ACC112 (cell line): Measurements from ENCODE around the gene PLAAT3.
"Not testable (repeated sequence)": the region's sequence is repeated elsewhere in the genome, so short reads cannot be mapped to it uniquely, and the experiment has no call there.

Experiments used
- H2AFZ ChIP-seq: fragments of 200-600 bp; sonication (generic); one replicate; pipeline ENCODE4 v1.6.0; 2017; ENCODE audit warnings: antibody characterized with exemption, low read length; ENCODE audit not compliant: unreplicated experiment
- H3K27ac ChIP-seq: fragments of 200-600 bp; sonication (generic); 2 replicates; pipeline ENCODE4 v1.5.1; 2014; ENCODE audit warnings: low read depth, mild to moderate bottlenecking, antibody characterized with exemption, low read length, moderate library complexity
- H3K27me3 ChIP-seq: fragments of 200-600 bp; sonication (generic); 2 replicates; pipeline ENCODE4 v1.6.1; 2014; ENCODE audit warnings: mild to moderate bottlenecking, antibody characterized with exemption, low read length, moderate library complexity, mixed read lengths; ENCODE audit not compliant: insufficient read depth
- H3K36me3 ChIP-seq: fragments of 200-600 bp; sonication (generic); 2 replicates; pipeline ENCODE4 v1.6.1; 2016; ENCODE audit warnings: mild to moderate bottlenecking, antibody characterized with exemption, low read length, moderate library complexity, mixed read lengths; ENCODE audit not compliant: insufficient read depth
- H3K4me1 ChIP-seq: fragments of 200-600 bp; sonication (generic); one replicate; pipeline ENCODE4 v1.6.1; 2016; ENCODE audit warnings: low read length, mixed read lengths; ENCODE audit not compliant: insufficient read depth, unreplicated experiment, control insufficient read depth
- H3K4me3 ChIP-seq: fragments of 200-600 bp; sonication (generic); 2 replicates; pipeline ENCODE4 v1.5.1; 2014; ENCODE audit warnings: mild to moderate bottlenecking, low read depth, low read length
- H3K79me2 ChIP-seq: fragments of 200-600 bp; sonication (generic); one replicate; pipeline ENCODE4 v1.6.0; 2016; ENCODE audit warnings: low read length; ENCODE audit not compliant: control insufficient read depth, unreplicated experiment, insufficient read depth

Gene PLAAT3

DNA sequence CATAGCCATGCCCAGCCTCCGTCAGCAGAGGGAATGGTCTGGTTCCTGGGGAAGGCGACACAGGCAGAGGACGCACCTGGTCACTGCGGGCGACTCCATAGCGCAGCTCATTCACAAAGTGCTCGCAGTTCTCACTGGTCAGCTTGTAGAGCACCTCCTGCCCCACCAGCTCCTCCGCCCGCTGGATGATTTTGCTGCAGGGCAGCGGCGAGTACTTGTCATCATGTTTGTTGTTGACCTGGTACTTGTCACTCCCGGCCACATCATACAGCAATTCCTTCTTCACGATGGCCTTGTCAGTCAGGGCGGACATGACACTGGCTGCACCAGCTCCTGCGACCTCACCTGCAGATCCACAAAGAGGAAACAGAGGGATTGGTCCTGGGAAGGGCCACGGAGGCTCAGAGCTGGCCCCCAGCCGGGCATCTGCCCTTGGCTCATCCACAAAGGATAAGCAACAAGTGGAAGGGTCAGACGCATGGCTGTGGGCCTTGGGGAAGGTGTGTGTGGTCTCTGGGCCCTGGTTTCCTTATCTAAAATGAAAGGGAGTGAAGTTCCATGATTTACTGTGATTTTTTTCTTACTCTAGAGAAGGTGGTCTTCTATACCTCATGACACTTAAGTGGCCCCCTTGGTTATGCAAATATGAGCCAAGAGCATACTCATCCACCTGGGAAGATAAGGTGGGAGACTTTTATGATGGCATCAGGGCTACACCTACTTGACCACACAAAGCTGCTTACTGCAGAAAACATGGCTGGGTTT, 24.0 kb downstream of the PLAAT3 start:
- Histone ChIP-seq H3K4me3 (no peak overlapping the region), H3K36me3 (peaks cover 7% of the 10 kb centered on the region; the same call in 1 of the 2 replicates), H3K27ac (no peak overlapping the region), H3K4me1 (no peaks in the 10 kb centered on the region), H3K79me2 (no peaks in the 10 kb centered on the region), H3K27me3 (no peaks in the 10 kb centered on the region), H2AFZ (no peak overlapping the region)

DNA sequence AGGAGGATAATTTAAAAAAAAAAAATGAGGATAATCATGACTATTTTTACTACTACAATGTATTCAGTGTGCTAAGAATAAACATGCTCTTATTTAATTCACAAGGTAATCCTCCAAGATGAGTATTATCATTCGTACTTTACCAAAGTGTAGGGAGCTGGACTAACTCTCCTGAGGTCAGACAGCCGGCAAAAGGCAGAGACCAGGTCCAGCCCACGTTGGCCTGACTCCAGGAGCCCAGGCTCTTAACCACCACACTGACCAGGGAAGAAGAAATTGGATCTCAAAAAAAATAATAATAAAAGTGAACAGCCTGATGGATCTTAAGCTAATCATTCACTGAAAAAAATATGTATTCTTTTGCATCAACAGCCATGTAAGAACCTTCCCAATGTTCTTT, 25.2 kb downstream of the PLAAT3 start:
- no peak overlapping the region for H3K4me3 ChIP-seq
- H3K4me1 ChIP-seq: no peaks in the 10 kb centered on the region
- no peak overlapping the region for H2AFZ ChIP-seq
- H3K36me3 ChIP-seq: peaks cover 8% of the 10 kb centered on the region; the same call in 1 of the 2 replicates
- no peak overlapping the region for H3K27ac ChIP-seq
- no peaks in the 10 kb centered on the region for H3K27me3 ChIP-seq
- no peaks in the 10 kb centered on the region for H3K79me2 ChIP-seq

DNA sequence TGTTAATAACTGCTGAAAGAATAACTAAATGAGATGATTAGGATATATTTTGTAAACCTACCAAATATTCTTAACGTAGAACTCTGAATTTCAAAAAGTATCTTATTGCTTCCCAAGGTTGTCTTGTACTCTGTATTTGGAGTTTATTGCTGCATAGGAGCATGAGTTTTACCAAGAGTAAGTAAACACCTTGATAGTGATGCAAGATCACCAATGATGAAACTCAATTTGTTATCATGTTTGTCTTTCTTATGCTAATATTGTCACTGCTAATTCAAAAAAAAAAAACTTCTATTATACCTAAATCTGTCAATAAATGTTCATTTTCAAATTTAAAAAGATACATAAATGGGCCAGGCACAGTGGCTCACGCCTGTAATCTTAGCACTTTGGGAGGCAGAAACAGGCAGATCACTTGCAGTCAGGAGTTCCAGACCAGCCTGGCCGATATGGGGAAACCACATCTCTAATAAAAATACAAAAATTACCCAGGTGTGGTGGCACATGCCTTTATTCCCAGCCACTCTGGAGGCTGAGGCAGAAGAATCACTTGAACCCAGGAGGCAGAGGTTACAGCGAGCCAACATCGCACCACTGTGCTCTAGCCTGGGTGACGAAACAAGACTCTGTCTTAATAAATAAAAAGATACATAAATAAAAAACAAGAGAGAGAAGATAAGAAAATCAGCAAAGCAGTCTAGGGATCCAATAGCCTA, 27.6 kb downstream of the PLAAT3 start:
- Histone ChIP-seq H3K79me2 (no peaks in the 10 kb centered on the region), H3K36me3 (peaks cover 13% of the 10 kb centered on the region; the same call in 1 of the 2 replicates), H3K4me1 (no peaks in the 10 kb centered on the region), H2AFZ (no peak overlapping the region), H3K27ac (no peak overlapping the region), H3K27me3 (no peaks in the 10 kb centered on the region), H3K4me3 (no peak overlapping the region)

DNA sequence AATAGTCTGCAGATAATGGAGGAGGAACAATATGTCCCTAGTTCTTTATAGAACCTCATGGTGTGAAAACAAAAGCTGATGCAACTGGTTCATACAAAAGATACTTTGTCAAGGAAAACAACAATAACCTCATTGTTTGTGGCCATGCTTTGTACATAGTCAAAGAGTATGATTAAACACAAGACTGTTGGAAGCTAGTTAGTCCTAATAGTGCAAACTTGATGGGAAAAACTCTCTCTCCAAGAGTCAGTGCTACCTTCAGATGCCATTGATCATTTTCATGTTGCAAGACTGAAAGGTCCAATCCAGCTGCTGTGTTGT, 30.9 kb downstream of the PLAAT3 start:
- no peak overlapping the region for H3K4me3 ChIP-seq
- H3K36me3 ChIP-seq: peaks cover 19% of the 10 kb centered on the region
- no peaks in the 10 kb centered on the region for H3K4me1 ChIP-seq
- H3K27ac ChIP-seq: no peak overlapping the region
- no peaks in the 10 kb centered on the region for H3K79me2 ChIP-seq
- no peak overlapping the region for H2AFZ ChIP-seq
- no peaks in the 10 kb centered on the region for H3K27me3 ChIP-seq

DNA sequence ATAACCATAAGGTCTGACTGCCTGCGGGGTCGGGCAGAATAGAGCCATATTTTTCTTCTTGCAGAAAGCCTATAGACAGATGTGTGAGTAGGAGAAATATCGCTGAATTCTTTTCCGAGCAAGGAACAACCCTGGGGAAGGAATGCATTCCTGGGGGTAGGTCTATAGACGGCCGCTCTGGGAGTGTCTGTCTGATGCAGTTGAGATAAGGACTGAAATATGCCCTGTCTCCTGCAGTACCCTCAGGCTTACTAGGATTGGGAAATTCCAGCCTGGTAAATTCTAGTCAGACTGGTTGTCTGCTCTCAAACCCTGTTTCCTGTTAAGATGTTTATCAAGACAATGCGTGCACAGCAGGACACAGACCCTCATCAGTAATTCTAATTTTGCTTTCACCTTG, 33.0 kb downstream of the PLAAT3 start:
- not testable (repeated sequence) for H3K27me3 ChIP-seq, H2AFZ ChIP-seq, H3K4me3 ChIP-seq, H3K79me2 ChIP-seq, H3K4me1 ChIP-seq, H3K27ac ChIP-seq
- H3K36me3 ChIP-seq: peaks cover 19% of the 10 kb centered on the region

DNA sequence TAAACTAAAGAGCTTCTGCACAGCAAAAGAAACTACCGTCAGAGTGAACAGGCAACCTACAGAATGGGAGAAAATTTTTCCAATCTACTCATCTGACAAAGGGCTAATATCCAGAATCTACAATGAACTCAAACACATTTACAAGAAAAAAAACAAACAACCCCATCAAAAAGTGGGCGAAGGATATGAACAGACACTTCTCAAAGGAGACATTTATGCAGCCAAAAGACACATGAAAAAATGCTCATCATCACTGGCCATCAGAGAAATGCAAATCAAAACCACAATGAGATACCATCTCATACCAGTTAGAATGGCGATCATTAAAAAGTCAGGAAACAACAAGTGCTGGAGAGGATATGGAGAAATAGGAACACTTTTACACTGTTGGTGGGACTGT, 35.4 kb downstream of the PLAAT3 start:
- peaks cover 14% of the 10 kb centered on the region for H3K36me3 ChIP-seq
- not testable (repeated sequence) for H3K27me3 ChIP-seq, H3K27ac ChIP-seq, H3K79me2 ChIP-seq, H3K4me3 ChIP-seq, H2AFZ ChIP-seq
- H3K4me1 ChIP-seq: peaks cover 16% of the 10 kb centered on the region

DNA sequence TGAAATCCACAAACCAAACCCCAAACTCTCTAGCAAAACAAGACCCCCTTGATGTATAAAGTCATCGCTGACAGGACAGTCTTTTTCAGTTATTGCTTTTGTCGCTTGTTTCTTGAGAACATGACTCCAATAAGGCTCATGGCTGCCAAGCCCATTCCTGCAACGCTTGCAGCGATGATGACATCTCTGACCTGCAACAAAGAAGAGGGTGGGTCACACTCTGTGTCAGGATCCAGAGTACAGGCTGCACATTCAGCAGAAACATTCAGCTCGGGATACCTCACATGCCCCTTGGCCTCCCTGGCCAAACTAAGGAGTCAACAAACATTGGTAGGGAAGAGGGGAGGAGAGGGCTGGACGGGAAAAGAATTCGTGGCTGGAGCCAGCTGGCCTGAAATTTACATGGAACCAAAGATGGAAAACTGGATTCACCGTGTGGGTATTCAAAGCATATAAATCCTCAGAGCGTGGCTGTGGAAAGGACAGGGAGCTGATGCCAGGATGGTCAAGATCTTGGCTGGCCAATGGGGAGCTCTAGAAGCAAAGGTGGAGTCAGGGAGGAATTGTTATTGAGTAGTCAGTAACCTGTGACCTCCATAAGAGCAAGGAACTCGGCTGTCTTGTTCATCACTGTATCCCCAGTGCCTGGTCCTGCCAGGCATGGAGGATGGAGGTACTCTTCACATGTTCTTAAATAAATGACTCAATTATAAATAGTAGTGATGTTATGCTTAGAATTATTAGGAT, 39.2 kb downstream of the PLAAT3 start:
- Histone ChIP-seq H2AFZ (peak overlapping the region; percentile 73), H3K4me1 (peaks cover 19% of the 10 kb centered on the region), H3K79me2 (no peaks in the 10 kb centered on the region), H3K4me3 (peak overlapping the region; percentile 59), H3K36me3 (peaks cover 3% of the 10 kb centered on the region), H3K27me3 (no peaks in the 10 kb centered on the region), H3K27ac (peak overlapping the region; percentile 51)

DNA sequence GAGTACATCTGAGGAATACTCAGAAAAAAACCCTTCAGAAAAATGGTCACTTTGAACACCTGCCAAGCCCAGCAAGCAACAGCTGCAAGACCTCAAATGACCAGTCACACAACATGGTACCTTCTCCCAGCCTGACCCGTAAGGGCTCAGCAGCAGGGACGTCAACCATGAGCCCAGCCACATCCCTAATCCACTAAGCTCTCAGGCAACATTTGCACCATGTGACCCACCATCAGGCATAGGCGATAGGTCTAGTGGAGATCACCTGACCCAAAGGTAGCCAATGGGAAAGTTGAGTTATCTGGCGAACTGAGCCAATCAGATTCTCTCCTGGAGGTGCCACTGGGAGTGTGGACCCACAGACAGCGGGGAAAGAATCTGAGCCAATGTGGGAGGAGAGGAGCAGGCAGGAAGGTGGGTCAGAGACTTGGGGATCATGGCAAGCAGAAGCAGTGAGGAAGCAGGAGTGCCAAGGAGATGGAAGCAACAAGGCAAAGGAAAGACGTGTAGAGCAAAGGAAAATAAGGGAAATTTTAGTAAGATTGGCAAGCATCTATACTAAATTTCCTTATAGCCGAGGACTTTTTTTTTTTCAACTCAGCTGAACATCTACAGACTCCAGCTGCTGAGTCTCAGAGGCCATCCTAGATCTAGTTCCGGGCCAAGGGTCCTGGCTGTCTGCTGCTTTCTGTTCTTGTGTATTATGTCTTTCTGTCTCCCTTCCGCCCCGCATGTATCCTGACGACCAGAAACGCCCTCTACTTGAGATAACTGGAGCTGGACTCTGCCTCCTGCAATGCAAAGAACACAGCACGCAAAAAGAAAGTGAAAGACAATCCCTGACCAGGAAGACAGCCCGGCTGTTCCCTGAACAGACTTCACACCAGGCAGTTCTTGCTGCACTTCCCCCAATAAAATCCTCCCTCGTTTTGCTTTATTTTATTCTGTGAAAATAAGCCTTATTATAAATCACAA, 40.1 kb downstream of the PLAAT3 start:
- Histone ChIP-seq H3K79me2 (no peaks in the 10 kb centered on the region), H3K36me3 (no peaks in the 10 kb centered on the region), H3K4me1 (peaks cover 19% of the 10 kb centered on the region), H3K4me3 (peak overlapping the region; percentile 59), H3K27me3 (no peaks in the 10 kb centered on the region), H2AFZ (peak overlapping the region; percentile 73), H3K27ac (peak overlapping the region; percentile 51)

DNA sequence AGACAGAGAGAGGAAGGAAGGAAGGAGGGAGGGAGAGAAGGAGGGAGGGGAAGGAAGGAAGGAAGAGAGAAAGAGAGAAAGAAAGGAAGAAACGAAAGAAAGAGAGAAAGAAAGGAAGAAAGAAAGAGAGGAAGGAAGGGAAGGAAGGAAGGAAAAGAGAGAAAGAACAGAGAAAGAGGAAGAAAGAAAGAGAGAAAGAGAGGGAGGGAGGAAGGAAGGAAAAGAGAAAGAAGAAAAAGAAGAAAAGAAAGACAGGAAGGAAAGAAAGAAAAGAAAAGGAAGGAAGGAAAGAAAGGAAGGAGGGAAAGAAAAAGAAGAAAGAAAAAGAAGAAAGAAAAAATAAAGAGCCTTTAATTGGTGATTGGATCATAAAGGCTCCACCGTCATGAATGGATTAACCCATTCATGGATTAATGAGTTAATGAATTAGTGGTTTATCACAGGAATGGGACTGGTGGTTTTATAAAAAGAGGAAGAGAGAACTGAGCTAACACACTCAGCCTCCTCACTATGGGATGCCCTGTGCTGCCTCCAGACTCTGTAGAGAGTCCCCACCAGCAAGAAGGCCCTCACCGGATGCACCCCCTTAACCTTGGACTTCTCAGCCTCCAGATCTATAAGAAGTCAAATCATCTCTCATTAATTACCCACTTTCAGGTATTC, 42.1 kb downstream of the PLAAT3 start:
- Histone ChIP-seq H3K27me3 (no peaks in the 10 kb centered on the region), H3K27ac (no peak overlapping the region), H3K79me2 (no peaks in the 10 kb centered on the region), H2AFZ (no peak overlapping the region), H3K36me3 (no peaks in the 10 kb centered on the region), H3K4me1 (peaks cover 29% of the 10 kb centered on the region), H3K4me3 (no peak overlapping the region)

DNA sequence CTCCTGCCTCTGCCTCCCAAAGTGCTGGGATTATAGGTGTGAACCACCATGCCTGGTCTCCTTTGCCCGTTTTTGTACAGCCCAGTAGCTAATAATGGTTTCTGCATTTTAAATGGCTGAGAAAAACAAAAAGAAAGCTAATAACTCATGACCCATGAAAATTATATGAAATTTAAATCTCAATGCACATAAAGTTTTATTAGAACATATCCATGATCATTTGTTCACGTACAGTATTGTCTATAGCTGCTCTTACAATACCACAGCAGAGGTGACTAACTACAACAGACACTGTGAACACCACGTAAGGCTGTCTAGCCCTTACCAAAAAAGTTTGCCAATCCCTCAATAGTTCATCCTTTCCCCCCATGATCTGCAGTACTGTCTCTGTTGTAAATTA, 44.7 kb downstream of the PLAAT3 start:
- Histone ChIP-seq H2AFZ (no peak overlapping the region), H3K27me3 (no peaks in the 10 kb centered on the region), H3K36me3 (no peaks in the 10 kb centered on the region), H3K27ac (no peak overlapping the region), H3K79me2 (no peaks in the 10 kb centered on the region), H3K4me3 (no peak overlapping the region), H3K4me1 (peaks cover 26% of the 10 kb centered on the region)
